CD4-positive, alpha-beta T cell treated with Interleukin-10 for 1 hour (primary cell): ENCODE measurements around the gene KCTD3.

Experiments used
- DNase-seq: peaks from one replicate; pipeline ENCODE4 v3.0.0-alpha.2; 2020

KCTD3 gene

GRCh38 chr1:215607412-215607811 is 40.3 kb downstream of the KCTD3 start:
- DNase-seq: no peak

DNA sequence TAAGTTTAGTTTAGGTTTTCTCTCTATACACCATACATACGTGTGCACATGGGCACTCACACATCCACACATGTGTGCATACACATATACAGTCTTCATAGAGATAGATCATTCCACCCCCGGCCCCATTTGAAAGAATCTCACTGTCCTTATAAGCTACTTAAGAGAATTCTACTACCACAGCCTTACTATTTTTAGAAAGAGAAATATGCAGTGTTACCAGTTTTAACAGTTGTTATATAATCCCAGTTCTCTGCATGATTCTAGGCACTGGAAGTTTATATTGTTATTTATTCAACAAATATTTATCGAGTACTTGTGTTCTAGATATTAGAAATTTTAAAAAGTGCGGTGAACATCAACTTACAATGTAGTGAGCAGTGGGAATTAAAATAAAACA is 41.5 kb downstream of the KCTD3 start:
- DNase-seq: no peak

- DNase-seq: no peak
These were observed 45.3 kb downstream of the KCTD3 start for GRCh38 chr1:215612391-215612790.

DNA sequence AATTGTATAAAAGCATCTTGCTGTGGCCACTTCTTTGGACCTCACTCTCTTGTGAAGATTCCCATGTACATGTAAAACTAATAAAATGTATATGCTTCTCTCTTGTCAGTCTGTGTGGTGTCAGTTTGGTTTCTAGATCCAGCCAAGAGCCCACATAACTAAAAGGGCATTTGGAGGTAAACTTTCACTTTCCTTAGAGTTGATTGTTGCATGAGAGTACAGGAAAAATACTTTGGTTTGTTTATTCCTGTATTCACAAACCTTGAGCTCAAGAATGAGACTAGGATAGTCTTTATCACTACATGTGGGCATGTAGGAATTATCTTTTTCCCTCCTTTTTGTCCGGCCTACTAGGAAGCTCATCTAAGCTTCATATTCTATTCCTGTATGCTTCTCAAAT is 50.9 kb downstream of the KCTD3 start:
- no peak for DNase-seq

GRCh38 chr1:215623162-215623561 is 56.1 kb downstream of the KCTD3 start:
- no peak for DNase-seq

DNA sequence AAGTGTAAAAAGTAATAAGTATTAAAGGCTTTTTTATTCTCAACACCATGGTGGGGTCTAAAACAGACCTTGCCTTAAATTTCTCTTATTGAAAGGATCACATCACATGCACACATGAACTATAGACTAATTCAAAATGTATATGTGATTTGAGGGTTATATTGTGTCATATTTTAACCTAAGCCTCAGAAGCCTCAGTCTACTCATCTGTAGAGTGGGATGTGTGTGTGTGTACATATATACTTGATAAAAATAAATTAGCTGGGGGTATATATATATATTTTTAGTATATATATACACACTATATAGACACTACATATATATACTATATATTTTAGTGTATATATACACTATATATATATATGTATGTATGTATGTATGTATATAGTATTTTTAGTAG is 58.8 kb downstream of the KCTD3 start:
- DNase-seq: no peak

- DNase-seq: no peak
These were observed 63.9 kb downstream of the KCTD3 start for GRCh38 chr1:215631040-215631439.

- DNase-seq: no peak
These were observed 64.4 kb downstream of the KCTD3 start for GRCh38 chr1:215631489-215631888.

GRCh38 chr1:215635827-215636226 is 68.7 kb downstream of the KCTD3 start:
- no peak for DNase-seq

DNA sequence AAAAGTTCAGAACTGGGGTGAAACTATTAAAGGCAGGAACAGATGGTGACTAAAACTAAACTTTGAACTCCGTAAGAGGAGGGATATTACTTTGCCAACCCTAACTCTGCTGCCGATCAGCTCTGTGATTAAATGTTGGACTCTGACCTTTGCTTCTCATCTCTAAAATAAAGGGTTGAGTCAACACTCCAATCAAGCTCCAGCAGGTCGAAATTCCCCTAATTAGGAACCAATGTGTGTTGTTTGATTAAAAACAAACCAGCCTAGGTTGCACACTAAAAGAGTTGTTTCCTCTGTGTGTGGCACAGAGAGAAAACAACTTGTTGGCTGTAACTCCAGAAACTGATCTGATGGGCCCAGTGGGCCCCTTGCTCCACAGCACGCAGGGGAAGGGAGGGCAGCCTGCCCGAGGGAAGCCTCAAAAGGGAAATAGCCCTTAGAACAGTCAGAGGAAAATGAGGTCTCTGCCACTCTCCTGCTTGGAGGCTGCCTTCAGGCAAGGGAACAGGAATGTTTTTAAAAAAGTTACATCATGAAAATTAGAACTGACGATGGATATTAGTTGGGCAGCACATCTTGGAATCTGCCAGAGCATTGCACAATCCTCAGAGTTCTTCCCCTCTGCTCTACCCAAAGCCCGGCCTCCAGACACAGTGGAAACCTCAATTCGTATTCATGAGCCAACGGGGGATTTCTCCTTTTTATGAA is 69.3 kb downstream of the KCTD3 start:
- no peak for DNase-seq

DNA sequence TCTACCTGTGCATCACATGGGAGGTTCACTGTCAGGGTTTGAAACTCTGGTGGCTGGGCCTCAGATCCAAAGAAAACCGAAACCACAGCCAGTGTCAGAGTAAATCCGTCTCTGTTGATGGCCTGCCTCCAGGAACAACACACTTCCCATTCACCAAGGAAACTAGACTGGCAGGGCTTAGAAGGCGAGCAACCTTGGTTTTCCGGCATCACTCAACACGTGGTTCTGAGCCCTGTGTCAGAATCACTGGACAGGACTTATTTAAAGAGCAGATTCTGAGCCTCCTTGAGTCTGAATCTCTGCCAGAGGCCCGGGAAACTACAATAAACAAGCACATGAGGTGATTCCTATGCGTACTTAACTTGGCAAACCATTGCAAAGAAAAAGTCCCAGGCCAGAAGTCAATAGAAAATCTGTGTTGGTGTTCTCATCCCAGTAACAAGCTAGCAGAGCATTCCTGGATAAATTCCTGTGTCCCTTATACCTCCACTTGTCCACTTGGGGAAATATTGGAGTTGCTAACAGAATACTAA is 70.0 kb downstream of the KCTD3 start:
- no peak for DNase-seq

- no peak for DNase-seq
These were observed 73.5 kb downstream of the KCTD3 start for GRCh38 chr1:215640429-215641148.

DNA sequence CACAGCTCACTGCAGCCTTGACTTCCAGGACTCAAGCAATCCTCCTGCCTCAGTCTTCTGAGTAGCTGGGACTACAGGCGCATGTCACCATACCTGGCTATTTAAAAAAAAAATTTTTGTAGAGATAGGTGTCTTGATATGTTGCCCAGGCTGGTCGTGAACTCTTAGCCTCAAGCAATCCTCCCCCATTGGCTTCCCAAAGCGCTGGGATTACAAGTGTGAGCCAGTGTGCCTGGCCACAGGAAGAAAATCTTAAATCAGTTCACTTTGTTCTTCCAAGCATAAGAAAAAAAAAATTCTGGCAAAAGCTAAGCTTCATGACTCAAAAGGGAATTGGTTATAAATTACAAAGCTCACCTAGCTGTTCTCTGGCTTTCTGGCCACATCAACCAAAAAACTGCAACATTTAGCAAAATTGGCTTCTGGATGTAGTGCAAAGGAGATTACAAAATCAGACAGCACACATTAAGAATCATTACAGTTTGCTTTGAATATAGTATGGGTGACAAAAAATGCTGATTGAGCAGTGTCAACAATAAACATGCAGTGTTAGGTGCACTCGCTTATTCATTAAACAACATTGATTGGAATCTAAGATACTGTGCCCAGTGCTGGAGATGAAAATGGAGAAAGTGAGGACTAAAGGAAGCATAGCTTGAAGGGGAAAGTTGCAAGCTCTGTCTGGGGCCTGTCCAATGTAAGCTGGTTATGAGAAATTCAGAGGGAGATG is 76.7 kb downstream of the KCTD3 start:
- DNase-seq: no peak

DNA sequence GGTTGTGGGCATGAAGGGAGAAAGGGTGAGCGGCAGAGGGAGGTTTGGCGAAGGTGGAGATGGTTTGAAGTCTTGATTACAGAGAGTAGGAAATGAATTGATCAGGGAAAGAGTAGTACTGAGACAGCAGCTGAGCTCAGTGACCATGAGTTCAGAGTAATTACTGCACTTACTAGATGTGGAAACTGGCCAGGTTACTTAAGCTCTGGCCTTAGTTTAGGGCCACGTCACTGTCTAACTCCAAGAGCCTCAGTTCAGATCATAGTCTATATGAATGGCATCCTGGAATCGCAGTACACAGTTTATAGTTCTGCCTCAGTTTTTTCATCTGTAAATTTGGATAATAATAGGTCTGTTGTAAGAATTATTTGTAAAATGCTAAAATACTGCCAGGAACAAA is 78.1 kb downstream of the KCTD3 start:
- DNase-seq: no peak

DNA sequence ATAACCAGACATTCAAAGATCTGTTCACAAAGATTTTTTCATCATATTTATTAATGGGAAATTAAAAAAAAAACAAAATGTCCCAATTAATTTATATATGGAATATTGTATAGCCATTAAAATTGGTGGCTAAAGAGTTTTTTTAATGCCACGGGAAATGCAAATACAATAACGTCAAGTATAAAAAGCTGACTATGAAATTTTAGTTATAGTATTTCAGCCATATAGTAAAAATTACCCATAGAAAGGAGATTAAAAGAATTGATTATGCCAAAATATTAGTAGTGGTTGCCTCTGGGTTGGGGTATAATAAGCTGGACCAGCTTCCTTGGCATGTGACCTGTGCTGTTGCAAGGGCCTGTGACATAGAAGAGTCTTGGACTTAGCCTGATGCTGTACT is 78.8 kb downstream of the KCTD3 start:
- DNase-seq: no peak

DNA sequence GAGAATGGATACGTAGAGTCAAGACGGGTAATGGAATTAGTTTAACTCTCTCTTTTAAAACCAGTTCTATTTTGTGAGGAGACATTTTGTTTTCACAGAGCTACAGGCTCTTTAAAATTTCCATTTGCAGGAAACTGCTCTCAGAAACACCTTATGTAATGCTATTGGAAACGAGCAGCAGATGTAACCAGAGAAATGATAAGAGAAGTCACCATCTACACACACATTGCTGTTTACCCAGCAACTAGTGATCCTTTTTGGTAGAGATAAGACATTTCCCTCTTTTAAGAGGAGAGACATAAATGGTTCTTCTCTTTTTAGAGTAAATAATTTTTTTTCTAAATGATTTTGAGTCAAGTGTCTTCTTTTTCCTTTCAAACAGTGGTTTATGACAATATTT is 80.6 kb downstream of the KCTD3 start:
- DNase-seq: no peak

DNA sequence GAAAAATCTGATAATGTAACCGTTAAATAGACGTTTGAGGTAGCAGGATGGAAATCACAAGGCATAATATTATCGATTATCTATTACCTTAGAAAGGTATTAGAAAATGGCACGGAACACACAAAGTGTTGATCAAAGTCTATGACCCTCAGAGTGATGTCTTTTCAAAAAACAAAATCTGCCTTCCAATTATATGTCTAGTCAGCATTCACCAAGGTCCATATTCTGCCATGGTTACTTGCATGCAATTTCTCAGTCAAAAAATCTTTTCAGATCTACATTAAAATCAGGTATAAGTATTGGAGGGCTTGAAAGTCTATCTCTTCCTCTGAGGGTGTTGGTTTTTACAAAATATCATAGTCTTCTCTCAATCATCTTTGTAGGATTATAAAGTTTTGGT is 81.9 kb downstream of the KCTD3 start:
- no peak for DNase-seq

DNA sequence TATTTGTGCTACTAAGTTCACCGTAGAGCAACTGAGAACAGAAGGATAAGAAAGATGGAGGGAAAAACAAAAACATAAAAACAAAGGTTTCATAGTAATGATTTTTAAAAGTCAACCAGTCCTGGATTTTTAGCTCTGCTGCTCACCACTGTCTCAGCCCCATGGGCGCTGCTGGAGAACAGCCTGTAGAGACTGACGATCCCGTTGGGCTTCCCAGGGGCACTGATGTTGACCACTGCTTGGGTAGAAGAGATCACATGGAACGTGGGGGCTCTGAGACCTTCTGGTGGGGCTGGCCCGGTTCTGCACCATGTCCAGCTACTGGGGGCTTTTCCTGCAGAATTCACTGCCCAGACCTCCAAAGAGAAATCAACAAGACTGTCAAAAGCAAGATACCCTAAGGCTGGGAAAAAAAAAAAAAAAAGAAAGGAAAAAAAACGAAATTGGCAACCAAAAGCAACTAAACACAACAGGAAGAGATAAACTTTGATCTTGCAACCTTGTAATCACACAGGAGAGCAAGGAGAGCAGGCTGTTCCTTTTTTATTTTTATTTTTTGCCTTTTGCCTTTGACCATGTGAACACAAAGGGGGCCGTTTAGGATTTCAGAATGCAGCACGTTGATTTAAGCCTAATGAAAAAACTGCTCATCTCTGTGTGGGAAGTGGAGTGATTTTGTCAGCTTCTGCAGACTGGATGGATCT is 83.5 kb downstream of the KCTD3 start:
- DNase-seq: no peak

DNA sequence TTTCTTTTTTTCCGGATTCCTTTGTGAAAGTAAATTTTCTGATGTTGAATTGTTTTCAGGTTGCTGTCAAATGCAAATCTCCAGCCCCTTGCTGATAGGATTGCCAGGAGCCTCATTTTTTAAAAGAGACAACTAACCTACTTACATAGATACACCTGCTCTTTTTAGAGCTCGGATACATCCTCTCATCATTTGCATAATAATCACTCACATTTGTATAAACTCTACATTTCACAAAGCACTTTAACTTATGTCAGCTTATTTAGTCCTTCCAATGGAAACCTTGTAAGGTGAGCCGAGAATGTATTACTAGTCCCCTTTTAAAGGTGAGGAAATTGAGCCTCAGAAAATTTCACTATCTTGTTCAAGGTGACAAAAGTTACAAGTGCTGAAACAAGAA is 84.8 kb downstream of the KCTD3 start:
- DNase-seq: no peak

- no peak for DNase-seq
These were observed 85.3 kb downstream of the KCTD3 start for GRCh38 chr1:215652371-215652770.

GRCh38 chr1:215657047-215657446 is 89.9 kb downstream of the KCTD3 start:
- no peak for DNase-seq

- DNase-seq: no peak
These were observed 93.2 kb downstream of the KCTD3 start for GRCh38 chr1:215660259-215660658.

- no peak for DNase-seq
These were observed 93.9 kb downstream of the KCTD3 start for GRCh38 chr1:215661033-215661432.
